A549 (cell line): ENCODE measurements around the gene RFESD.
A peak's percentile ranks its signal among the peaks of the same experiment; 100 is the strongest.

Source experiments
- POLR2AphosphoS2 ChIP-seq: conservative IDR thresholded peaks from 2 replicates; pipeline ENCODE4 v1.6.1; 2012; ENCODE audit warnings: low read length, improper control_type of control experiment, inconsistent platforms
- RAD21 ChIP-seq, 2 experiments: fragments of >200 bp in 1 of 2; sonication (Bioruptor Twin) in 1 of 2; formaldehyde crosslinking in 1 of 2; IDR thresholded peaks in 1 of 2; conservative IDR thresholded peaks in 1 of 2; 2 replicates in 1 of 2; 3 replicates in 1 of 2; pipeline ENCODE4 v1.6.1; 2012 to 2018; ENCODE audit warnings: inconsistent platforms in 1 of 2
- RARB ChIP-seq: fragments of 250-450 bp; sonication (Bioruptor Pico); IDR thresholded peaks from 2 replicates; pipeline ENCODE4 v1.8.0; 2021; ENCODE audit warnings: mild to moderate bottlenecking, moderate library complexity
- RNF2 ChIP-seq: fragments of 200-600 bp; sonication (generic); IDR thresholded peaks from 2 replicates; pipeline ENCODE4 v1.6.1; 2016; ENCODE audit warnings: low read depth, mild to moderate bottlenecking, antibody characterized with exemption, moderate library complexity, borderline replicate concordance
- ZFP36 ChIP-seq: fragments of 450-650 bp; IDR thresholded peaks from 2 replicates; pipeline ENCODE4 v1.6.1; 2014; ENCODE audit warnings: borderline replicate concordance; ENCODE audit not compliant: partially characterized antibody
- TF ChIP-seq, protein P1 (sequence below): fragments of >200 bp; sonication (Bioruptor Twin); formaldehyde crosslinking; IDR thresholded peaks from 3 replicates; pipeline ENCODE4 v1.5.1; 2016
- TF ChIP-seq, protein P2 (sequence below): IDR thresholded peaks from 2 replicates; pipeline ENCODE4 v1.6.1; 2012

DNA sequence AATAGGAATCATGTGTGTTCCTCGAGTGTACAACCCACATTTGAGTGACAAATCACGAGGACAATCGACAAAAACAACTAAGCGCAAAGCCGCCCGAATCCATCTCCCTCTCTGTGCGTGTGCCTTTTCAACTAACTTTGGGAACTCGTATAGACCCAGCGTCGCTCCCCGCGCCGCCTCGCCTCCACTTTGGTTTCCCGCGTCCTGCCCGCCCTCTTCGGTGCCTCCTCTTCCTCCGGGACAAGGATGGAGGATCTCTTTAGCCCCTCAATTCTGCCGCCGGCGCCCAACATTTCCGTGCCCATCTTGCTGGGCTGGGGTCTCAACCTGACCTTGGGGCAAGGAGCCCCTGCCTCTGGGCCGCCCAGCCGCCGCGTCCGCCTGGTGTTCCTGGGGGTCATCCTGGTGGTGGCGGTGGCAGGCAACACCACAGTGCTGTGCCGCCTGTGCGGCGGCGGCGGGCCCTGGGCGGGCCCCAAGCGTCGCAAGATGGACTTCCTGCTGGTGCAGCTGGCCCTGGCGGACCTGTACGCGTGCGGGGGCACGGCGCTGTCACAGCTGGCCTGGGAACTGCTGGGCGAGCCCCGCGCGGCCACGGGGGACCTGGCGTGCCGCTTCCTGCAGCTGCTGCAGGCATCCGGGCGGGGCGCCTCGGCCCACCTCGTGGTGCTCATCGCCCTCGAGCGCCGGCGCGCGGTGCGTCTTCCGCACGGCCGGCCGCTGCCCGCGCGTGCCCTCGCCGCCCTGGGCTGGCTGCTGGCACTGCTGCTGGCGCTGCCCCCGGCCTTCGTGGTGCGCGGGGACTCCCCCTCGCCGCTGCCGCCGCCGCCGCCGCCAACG is 26.3 kb upstream of the RFESD start, which contains the start of gene GPR150:
- TF ChIP-seq, protein P1, sequence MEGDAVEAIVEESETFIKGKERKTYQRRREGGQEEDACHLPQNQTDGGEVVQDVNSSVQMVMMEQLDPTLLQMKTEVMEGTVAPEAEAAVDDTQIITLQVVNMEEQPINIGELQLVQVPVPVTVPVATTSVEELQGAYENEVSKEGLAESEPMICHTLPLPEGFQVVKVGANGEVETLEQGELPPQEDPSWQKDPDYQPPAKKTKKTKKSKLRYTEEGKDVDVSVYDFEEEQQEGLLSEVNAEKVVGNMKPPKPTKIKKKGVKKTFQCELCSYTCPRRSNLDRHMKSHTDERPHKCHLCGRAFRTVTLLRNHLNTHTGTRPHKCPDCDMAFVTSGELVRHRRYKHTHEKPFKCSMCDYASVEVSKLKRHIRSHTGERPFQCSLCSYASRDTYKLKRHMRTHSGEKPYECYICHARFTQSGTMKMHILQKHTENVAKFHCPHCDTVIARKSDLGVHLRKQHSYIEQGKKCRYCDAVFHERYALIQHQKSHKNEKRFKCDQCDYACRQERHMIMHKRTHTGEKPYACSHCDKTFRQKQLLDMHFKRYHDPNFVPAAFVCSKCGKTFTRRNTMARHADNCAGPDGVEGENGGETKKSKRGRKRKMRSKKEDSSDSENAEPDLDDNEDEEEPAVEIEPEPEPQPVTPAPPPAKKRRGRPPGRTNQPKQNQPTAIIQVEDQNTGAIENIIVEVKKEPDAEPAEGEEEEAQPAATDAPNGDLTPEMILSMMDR, result no peak
- no peak for TF ChIP-seq POLR2AphosphoS2
- no peak for TF ChIP-seq RAD21 (conservative IDR thresholded peaks at IDR 0.05 in 1 of 2, IDR thresholded peaks at IDR 0.05 in 1 of 2)
- peak; percentile 19 for TF ChIP-seq ZFP36
- TF ChIP-seq, protein P2, sequence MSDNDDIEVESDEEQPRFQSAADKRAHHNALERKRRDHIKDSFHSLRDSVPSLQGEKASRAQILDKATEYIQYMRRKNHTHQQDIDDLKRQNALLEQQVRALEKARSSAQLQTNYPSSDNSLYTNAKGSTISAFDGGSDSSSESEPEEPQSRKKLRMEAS, result peak; percentile 94
- no peak for TF ChIP-seq RARB (CRISPR knock-in tag)
- 0 out of 2 replicates have a peak, but pooled peaks have one; percentile 64 for TF ChIP-seq RNF2
